ENCODE data around the gene CYP4A22. TPM values are rescaled to one million over a fixed set of nuclear protein-coding genes. Genes with fewer than 3 reads are reported as not detected.

Gene CYP4A22
- total RNA-seq, 6 experiments from 2014 or later, result not detected

DNA sequence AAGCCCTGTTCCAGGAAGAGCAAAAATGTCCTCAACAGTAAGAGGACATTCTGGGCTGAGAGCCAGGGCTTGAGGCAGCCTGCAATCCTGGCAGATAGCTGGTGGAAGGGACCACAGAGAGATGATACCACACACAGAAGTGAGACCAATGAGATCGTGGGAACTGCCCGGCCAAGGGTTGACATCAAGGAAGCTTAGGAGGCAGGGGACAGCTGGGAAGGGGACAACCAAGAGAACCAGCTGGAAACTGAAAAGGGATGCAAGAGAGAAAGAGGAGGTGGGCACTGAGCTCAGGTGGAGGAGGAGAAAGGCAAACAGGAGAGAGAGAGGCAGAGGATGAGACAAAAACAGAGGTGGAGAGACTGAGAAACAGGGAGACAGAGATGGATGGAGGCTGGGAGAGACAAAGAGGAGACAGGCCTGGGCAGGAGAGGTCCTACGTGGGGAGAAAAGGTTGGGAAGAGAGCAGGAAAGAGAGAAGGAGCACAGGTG lies 43.4 kb downstream of the CYP4A22 start:
- no peak overlapping the region for H3K4me3 Mint-ChIP-seq
- H3K4me1 Mint-ChIP-seq (ENCODE audit: low read depth), result peaks cover 40% of the 10 kb centered on the region
- H3K36me3 Mint-ChIP-seq (ENCODE audit: low read depth), result no peaks in the 10 kb centered on the region
- H3K27me3 Mint-ChIP-seq (ENCODE audit: insufficient read depth), result peaks cover 13% of the 10 kb centered on the region
- TF ChIP-seq, protein P1, sequence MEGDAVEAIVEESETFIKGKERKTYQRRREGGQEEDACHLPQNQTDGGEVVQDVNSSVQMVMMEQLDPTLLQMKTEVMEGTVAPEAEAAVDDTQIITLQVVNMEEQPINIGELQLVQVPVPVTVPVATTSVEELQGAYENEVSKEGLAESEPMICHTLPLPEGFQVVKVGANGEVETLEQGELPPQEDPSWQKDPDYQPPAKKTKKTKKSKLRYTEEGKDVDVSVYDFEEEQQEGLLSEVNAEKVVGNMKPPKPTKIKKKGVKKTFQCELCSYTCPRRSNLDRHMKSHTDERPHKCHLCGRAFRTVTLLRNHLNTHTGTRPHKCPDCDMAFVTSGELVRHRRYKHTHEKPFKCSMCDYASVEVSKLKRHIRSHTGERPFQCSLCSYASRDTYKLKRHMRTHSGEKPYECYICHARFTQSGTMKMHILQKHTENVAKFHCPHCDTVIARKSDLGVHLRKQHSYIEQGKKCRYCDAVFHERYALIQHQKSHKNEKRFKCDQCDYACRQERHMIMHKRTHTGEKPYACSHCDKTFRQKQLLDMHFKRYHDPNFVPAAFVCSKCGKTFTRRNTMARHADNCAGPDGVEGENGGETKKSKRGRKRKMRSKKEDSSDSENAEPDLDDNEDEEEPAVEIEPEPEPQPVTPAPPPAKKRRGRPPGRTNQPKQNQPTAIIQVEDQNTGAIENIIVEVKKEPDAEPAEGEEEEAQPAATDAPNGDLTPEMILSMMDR (IDR thresholded peaks at IDR 0.05), result no peak
- H3K27ac Mint-ChIP-seq, result peak overlapping the region; percentile 44; the same call in 1 of the 2 replicates
- no peaks in the 10 kb centered on the region for H3K9me3 Mint-ChIP-seq
- no peak for DNase-seq

DNA sequence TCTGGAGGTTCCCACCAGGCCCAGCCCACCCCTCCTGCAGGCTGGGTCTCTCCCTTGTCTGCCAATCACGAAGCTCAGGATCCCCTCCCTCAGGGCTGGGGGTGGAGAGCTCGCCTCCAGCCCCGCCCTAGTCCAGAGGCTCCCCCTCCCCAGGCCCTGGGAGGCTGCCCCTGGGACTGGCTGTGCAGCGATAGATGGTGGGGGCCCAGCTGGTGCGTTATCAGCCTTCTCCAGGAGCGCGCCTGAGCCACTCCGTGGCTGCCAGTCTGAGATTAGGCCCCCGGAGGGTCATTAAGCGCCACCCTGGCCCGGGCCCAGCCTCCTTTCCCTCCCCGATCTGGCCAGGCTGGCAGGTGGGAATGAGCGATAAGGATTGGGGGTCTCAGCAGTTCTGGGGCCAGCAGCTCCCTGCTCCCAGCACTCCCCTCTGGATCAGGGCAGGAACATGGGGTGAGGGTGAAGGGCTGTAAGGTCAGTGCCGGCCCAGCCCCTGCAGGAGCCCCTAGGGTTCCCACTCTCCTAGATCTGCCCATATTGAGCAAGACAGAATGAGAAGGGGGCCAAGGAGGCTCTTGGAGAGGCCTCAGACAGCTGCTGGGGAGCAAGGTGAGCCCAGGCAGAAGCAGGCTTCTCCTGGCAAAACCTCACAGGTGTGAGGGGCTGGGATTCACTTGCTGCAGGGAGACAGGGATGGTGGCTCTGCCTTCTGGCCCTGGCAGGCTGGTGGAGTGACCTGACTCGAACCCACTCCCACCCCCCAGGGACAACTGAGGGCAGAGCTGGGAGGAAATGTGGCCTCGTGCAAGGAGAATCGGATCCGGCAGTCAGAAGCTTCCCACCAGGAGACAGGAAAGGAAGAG lies 44.1 kb downstream of the CYP4A22 start:
- Mint-ChIP-seq H3K27me3 (ENCODE audit: insufficient read depth) (peaks cover 9% of the 10 kb centered on the region), H3K9me3 (no peaks in the 10 kb centered on the region), H3K4me1 (ENCODE audit: low read depth) (peaks cover 40% of the 10 kb centered on the region), H3K4me3 (no peak overlapping the region), H3K36me3 (ENCODE audit: low read depth) (no peaks in the 10 kb centered on the region), H3K27ac (peak overlapping the region; percentile 44; the same call in 1 of the 2 replicates)
- no peak for DNase-seq
- TF ChIP-seq, protein P1 (IDR thresholded peaks at IDR 0.05), result no peak

DNA sequence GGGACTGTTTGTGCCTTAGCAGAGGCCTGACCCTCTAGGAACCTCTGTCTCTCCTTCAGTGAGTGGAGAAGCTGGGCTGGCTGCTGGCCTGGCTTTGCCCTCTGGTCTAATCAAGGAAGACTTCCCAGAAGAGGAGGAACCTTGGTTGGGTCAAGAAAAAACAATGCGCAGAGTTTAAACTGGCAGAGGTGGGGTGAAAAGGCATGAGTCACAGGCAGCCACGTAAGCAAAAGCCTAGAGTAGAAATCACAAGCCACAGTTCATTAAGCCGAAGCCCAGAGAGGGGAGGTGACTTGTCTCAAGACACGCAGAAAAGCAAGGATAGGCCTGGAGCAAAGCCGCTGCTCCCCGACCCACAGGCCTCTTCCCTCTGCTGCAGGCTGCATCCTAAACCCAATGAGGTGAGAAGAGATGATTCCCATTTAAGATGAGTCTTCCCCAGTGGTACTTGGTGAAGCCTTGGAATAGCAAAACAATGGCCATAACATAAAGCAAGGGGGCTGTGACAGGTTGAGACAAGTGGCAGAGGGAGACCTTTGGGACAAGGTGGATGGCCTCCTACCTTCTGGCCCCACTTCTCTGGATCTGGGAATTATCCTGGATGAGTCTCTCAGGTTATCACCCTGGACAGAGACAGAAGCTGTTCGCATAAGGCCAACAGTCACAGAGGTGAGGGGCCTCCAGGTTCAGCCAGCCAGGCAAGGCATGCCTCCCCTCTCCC lies 44.9 kb downstream of the CYP4A22 start:
- TF ChIP-seq, protein P1 (IDR thresholded peaks at IDR 0.05), result no peak
- no peak overlapping the region for H3K4me3 Mint-ChIP-seq

DNA sequence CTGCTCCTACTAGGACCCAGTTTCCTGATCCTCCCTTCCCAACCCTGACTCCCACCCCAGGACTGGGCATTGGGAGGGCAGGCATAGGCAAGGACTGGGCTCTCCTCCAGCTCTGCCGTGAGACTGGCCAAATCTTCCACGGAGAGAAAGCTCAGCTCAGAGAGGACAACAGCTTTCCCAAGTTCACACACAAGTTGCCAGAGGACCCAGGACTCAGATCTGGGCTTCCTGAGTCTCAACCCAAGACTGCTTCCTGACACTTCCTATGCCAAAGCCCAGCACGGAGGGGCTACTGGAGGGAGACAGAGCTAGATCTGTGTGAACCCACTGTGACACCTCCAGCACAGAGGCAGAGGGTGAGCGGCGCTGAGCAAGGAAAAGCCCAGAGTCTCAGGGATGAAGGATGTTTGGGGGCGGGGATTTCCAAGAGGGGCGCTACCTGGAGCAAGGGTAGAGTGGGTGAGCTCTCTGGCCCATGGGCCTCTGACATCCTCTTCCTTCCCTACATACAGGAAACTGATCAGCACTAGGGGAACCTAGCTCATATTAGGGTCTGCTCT lies 45.5 kb downstream of the CYP4A22 start:
- Mint-ChIP-seq H3K4me1 (ENCODE audit: low read depth) (peaks cover 40% of the 10 kb centered on the region), H3K4me3 (no peak overlapping the region), H3K36me3 (ENCODE audit: low read depth) (no peaks in the 10 kb centered on the region), H3K9me3 (no peaks in the 10 kb centered on the region), H3K27ac (no peak overlapping the region), H3K27me3 (ENCODE audit: insufficient read depth) (peaks cover 15% of the 10 kb centered on the region)
- TF ChIP-seq, protein P1 (IDR thresholded peaks at IDR 0.05), result no peak
- DNase-seq, result no peak

More for the DNA sequence above, 44.9 kb downstream of the CYP4A22 start:
- no peak for DNase-seq
- peaks cover 16% of the 10 kb centered on the region for H3K27me3 Mint-ChIP-seq (ENCODE audit: insufficient read depth)
- no peaks in the 10 kb centered on the region for H3K36me3 Mint-ChIP-seq (ENCODE audit: low read depth)
- H3K27ac Mint-ChIP-seq, result peak overlapping the region; percentile 63; the same call in 1 of the 2 replicates
- H3K4me1 Mint-ChIP-seq (ENCODE audit: low read depth), result peaks cover 40% of the 10 kb centered on the region
- no peaks in the 10 kb centered on the region for H3K9me3 Mint-ChIP-seq

DNA sequence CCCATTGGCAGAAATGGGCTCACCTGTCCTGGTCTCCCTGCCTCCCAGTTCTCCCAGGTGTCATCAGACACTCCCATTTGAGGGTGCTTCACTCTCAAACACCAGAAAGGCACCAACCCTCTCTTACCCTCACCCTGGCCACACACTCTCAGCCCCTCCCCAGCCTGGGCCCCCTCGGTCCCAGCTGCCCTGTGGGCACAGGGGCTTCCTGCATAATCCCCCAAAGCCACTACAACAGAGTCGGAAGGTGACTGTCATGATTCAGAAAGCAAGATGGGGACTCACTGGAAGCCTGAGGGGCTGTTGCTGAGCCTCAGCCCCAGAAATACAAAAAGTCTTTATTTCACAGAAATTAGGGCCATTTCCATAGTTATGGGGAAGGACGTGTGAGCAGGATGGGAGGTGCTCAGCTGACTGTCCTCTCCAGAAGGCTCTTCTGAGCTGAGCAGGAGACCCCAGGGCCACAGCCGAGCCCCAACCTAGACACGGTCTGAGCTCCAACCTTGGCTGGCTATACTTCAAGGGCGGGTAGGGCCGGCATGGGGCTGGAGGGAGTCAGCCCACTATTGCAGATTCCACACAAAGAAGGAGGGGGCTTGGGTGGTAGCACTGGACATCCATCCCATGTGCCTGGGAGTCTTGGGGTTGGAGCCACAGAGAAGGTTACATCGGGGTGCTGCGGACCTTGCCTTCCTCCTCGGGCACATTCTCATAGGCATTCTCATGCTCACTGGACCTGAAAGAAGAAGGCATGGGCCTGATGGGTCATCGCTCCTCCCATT lies 46.3 kb downstream of the CYP4A22 start:
- no peak overlapping the region for H3K4me3 Mint-ChIP-seq
- TF ChIP-seq, protein P1 (IDR thresholded peaks at IDR 0.05), result no peak
- peaks cover 36% of the 10 kb centered on the region for H3K4me1 Mint-ChIP-seq (ENCODE audit: low read depth)
- H3K27me3 Mint-ChIP-seq (ENCODE audit: insufficient read depth), result peaks cover 14% of the 10 kb centered on the region
- DNase-seq, result no peak
- no peaks in the 10 kb centered on the region for H3K36me3 Mint-ChIP-seq (ENCODE audit: low read depth)
- no peaks in the 10 kb centered on the region for H3K9me3 Mint-ChIP-seq
- no peak overlapping the region for H3K27ac Mint-ChIP-seq

All from HFFc6 (cell line).